WERI-Rb-1 (cell line): ENCODE measurements around the gene NDUFAF5.

Experiments used
- DNase-seq: peaks from one replicate; pipeline ENCODE4 v3.0.0-alpha.2; 2020
- H3K27ac ChIP-seq: fragments of 250-450 bp; sonication (Bioruptor Pico); 2 replicates; pipeline ENCODE4 v1.5.1; 2020; ENCODE audit warnings: mild to moderate bottlenecking, moderate library complexity
- H3K27me3 ChIP-seq: fragments of 250-450 bp; sonication (Bioruptor Pico); 2 replicates; pipeline ENCODE4 v1.5.1; 2021; ENCODE audit warnings: mild to moderate bottlenecking, low read depth, moderate library complexity; ENCODE audit not compliant: insufficient read depth, severe bottlenecking
- H3K36me3 ChIP-seq: fragments of 250-450 bp; sonication (Bioruptor Pico); 2 replicates; pipeline ENCODE4 v1.5.1; 2020; ENCODE audit warnings: mild to moderate bottlenecking, moderate library complexity
- H3K4me3 ChIP-seq: 2 replicates; pipeline ENCODE4 v1.5.1; 2011; ENCODE audit warnings: low read depth, mild to moderate bottlenecking, control low read depth, low read length
- H3K9me3 ChIP-seq: fragments of 250-450 bp; sonication (Bioruptor Pico); 2 replicates; pipeline ENCODE4 v1.5.1; 2021; ENCODE audit warnings: mild to moderate bottlenecking, moderate library complexity; ENCODE audit not compliant: severe bottlenecking
- CTCF ChIP-seq: IDR thresholded peaks from 2 replicates; pipeline ENCODE4 v1.5.1; 2011; ENCODE audit warnings: low read depth, mild to moderate bottlenecking, control low read depth, inconsistent platforms, low read length

Gene NDUFAF5

GRCh38 chr20:13793001-13793400 lies 8.2 kb downstream of the NDUFAF5 start:
- no peaks in the 10 kb centered on the region for H3K27me3 ChIP-seq
- TF ChIP-seq CTCF: no peak
- no peak overlapping the region for H3K27ac ChIP-seq
- DNase-seq: no peak
- H3K4me3 ChIP-seq: no peak overlapping the region
- no peaks in the 10 kb centered on the region for H3K9me3 ChIP-seq
- H3K36me3 ChIP-seq: peaks cover 92% of the 10 kb centered on the region

DNA sequence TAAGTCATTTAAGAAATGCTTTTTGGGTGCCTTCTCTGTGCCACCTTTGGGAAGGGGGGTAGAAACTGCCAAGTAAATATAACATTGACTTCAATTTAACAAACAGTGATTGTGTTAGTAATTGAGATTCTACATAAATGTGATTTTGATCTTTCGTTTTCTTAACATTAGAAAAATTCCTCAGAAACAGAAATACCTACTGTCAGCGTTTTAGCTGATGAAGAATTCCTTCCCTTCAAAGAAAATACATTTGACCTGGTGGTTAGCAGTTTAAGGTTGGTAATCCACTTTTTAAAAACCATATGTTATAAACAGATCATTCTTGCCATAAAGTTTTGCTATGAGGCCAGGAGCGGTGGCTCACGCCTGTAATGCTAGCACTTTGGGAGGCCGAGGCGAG lies 9.8 kb downstream of the NDUFAF5 start:
- Histone ChIP-seq H3K4me3 (no peak overlapping the region), H3K27me3 (no peaks in the 10 kb centered on the region), H3K9me3 (no peaks in the 10 kb centered on the region), H3K36me3 (peaks cover 92% of the 10 kb centered on the region), H3K27ac (no peak overlapping the region)
- no peak for DNase-seq
- no peak for TF ChIP-seq CTCF

- Histone ChIP-seq H3K4me3 (no peak overlapping the region), H3K9me3 (no peaks in the 10 kb centered on the region), H3K36me3 (peaks cover 89% of the 10 kb centered on the region), H3K27me3 (no peaks in the 10 kb centered on the region), H3K27ac (no peak overlapping the region)
- DNase-seq: no peak
- no peak for TF ChIP-seq CTCF
These were observed 14.2 kb downstream of the NDUFAF5 start for GRCh38 chr20:13799040-13799439.

- Histone ChIP-seq H3K4me3 (no peak overlapping the region), H3K36me3 (peaks cover 86% of the 10 kb centered on the region), H3K27ac (no peak overlapping the region), H3K9me3 (no peaks in the 10 kb centered on the region), H3K27me3 (no peaks in the 10 kb centered on the region)
- TF ChIP-seq CTCF: no peak
- no peak for DNase-seq
These were observed 15.1 kb downstream of the NDUFAF5 start for GRCh38 chr20:13799974-13800373.

DNA sequence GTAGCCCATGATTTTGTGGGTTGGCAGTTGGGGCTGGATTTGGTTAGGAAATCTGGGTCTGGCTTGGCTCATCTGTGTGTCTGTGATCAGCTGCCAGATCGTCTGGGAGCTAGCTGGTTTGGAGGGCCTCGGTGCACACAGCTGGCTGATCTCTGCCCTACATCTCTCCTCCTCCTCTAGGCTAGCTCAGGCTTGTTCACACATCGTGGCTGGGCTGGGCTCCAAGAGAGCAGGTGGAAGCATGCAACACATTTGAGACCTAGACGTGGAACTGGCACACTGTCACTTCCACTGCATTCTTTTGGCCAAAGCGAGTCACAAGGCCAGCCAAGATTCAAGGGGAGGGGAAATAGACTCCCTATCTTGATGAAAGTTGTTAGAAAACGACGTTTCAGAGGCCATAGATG lies 15.9 kb downstream of the NDUFAF5 start:
- H3K4me3 ChIP-seq: no peak overlapping the region
- no peak for DNase-seq
- H3K36me3 ChIP-seq: peaks cover 78% of the 10 kb centered on the region
- no peaks in the 10 kb centered on the region for H3K27me3 ChIP-seq
- no peak for TF ChIP-seq CTCF
- no peaks in the 10 kb centered on the region for H3K9me3 ChIP-seq
- no peak overlapping the region for H3K27ac ChIP-seq

DNA sequence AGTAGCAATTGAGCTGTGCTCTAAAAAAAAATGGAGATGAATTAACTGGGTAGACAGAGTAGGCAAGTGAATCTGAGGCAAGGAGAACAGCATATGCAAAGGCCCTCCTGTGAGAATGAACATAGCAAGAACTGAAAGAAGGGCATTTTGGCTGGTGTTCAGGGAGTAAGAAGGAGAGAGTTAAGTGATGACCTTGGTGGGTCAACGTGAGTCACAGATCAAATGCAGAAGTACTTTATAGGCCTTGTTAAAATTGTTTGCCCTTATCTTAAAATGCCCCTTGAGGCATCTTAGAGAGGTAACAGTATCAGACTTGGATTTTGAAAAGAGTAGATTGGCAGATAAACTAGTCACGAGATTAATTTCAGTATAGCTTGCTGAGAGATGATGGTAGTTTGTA lies 24.5 kb downstream of the NDUFAF5 start:
- no peak for DNase-seq
- H3K36me3 ChIP-seq: peaks cover 63% of the 10 kb centered on the region
- no peak overlapping the region for H3K4me3 ChIP-seq
- no peak overlapping the region for H3K27ac ChIP-seq
- H3K27me3 ChIP-seq: no peaks in the 10 kb centered on the region
- no peaks in the 10 kb centered on the region for H3K9me3 ChIP-seq
- TF ChIP-seq CTCF: no peak
